GM21390 (cell line): Measurements from ENCODE around the gene EYS.
"Not testable (repeated sequence)": the region's sequence is repeated elsewhere in the genome, so short reads cannot be mapped to it uniquely, and the experiment has no call there.

Source experiments
- ATAC-seq: cut with Tn5 transposase; IDR thresholded peaks from one replicate; pipeline ENCODE4 v1.9.1; 2021; ENCODE audit not compliant: unreplicated experiment

The EYS gene

GRCh38 chr6:64014595-64014994 is 1692.4 kb downstream of the EYS start:
- ATAC-seq, result no peak

- no peak for ATAC-seq
Observed at GRCh38 chr6:64013011-64013410, 1694.0 kb downstream of the EYS start.

DNA sequence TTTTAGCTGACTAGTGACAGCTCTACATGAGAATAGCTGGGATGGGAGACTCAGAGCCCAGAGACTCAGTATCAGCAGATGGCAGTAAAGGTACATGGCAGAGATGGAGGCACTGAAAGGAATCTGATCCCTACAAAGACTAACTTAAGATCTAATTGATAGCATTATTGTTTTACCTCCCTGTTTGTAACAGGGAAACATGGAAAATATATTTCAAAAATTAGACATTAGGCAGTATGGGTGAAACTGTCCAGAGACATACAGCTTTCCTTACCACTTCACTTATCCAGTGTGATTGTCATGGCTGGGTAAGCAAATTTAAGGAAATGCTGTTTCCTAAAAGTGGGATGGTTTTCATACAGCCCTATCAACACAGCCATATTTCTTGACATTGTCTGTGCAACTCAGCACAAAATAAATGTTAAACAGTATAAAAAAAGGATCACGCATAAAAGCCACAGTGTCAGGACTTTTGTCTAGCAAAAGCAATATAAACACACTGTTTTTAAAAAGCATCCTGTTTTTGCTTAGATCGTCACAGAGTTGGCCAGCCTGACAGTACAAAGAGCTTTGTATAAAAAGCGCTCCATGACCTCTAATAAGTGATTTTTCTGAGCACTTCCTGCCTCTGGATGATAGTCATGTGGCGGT is 1694.5 kb downstream of the EYS start:
- ATAC-seq, result no peak

GRCh38 chr6:64010666-64011065 is 1696.4 kb downstream of the EYS start:
- no peak for ATAC-seq

DNA sequence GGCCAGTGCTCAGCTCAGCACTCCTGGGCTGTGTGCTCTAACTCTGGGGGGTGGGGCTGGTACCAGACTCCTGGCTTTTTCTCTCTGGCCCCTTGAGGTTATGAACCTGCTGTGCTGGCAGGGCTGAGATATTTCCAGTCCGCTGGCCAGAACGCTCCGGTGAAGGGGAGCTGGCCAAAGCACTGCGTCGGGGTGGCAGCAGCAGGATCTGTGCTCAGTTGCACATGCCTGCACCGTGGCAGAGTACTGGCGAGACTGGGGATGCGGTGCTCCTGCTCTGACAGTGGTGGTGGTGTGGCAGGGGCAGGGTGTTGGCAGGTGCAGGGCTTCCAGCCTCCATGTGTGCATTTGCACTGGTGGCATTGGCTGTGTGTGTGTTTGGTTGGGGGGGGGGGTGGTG is 1697.0 kb downstream of the EYS start:
- ATAC-seq, result no peak

GRCh38 chr6:64006246-64006645 is 1700.8 kb downstream of the EYS start:
- ATAC-seq, result no peak

GRCh38 chr6:64000818-64001491 is 1706.1 kb downstream of the EYS start:
- ATAC-seq, result no peak

GRCh38 chr6:63999613-64000012 is 1707.4 kb downstream of the EYS start:
- no peak for ATAC-seq

GRCh38 chr6:63998991-63999390 is 1708.0 kb downstream of the EYS start:
- ATAC-seq, result no peak

DNA sequence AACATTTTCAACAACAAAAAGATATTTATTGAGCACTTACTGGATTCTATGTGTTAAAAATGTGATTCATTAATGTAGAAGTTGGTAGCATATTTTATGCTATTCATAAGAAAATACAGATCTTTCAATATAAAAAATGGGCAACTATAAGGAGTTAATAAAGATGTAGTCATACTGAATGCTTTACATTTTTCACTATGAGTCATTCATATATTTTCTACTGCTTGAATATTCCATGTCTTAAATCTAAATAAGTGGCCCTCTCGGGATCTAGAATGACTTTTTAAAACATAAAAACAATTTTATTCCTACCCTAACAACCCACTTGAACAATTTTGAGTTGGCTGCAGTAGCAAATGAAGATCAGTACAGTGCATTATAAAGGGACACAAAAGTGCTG is 1709.3 kb downstream of the EYS start:
- ATAC-seq, result no peak

DNA sequence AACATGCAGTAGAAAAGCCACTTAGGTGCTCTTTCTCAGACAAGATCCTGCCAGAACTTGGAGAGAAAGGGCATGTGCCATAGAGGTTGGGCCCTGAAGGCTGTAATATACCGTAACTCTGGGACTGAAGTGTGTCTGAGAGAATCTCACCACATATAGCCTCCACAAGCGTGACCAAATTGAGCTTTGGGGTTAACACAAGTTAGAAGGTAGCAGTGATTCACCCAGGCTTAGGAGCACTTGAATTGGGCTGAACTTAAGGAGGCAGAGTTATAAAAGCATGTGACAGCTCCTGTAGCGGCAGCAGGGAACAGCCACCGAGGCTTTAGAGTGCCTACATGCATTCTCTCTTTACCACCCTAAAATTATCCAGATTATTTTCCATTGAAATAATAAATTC is 1709.8 kb downstream of the EYS start:
- ATAC-seq, result no peak

GRCh38 chr6:63985223-63985622 is 1721.8 kb downstream of the EYS start:
- no peak for ATAC-seq

GRCh38 chr6:63975699-63976098 is 1731.3 kb downstream of the EYS start:
- no peak for ATAC-seq

GRCh38 chr6:63968650-63969049 is 1738.4 kb downstream of the EYS start:
- no peak for ATAC-seq

GRCh38 chr6:63964366-63964765 is 1742.7 kb downstream of the EYS start:
- ATAC-seq, result no peak

DNA sequence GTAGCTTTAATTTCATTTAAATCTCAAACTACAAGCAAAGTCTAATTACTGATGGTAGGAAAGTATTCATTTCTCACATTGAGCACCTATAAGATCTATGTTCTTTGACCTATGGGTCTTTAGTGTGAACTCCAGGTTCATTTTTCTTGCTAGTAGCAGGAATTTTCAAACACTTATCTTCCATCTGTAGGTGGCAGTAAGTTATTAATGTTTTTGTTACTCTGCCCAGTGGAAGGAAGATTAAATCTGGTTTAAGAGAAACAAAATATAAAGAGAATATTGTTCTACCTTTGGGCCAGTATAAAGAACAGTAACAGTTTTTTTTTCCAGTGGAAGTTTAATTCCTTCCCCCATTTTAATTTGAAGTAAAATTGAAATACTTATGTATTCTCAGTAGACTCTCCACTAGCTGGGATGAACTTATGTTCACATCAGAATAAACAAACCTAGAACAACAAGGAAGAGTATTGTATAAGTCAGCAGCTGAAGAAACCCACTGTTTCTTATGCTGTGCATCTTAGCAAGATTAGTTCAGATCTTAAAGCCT is 1743.2 kb downstream of the EYS start:
- ATAC-seq, result no peak

DNA sequence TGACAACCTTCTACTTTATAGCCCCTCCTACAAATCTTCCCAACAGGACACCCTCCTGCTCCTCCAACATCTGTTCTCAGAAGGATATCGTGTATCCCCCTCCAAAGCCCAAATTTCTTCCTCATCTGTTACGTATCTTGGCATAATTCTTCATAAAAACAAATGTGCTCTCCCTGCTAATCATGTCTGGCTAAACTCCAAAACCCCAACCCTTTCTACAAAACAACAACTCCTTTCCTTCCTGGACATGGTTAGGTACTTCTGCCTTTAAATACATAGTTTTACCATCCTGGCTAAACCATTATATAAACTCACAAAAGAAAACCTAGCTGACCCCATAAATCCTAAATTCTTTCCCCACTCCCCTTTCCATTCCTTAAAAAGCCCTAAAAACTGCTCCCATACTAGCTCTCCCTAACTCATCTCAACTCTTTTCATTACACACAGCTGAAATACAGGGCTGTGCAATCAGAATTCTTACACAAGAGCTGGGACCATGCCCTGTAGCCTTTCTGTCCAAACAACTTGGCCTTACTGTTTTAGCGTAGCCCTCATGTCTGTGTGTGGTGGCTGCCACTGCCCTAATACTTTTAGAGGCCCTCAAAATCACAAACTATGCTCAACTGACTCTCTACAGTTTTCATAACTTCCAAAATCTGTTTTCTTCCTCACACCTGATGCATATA is 1753.5 kb downstream of the EYS start:
- ATAC-seq, result not testable (repeated sequence)

DNA sequence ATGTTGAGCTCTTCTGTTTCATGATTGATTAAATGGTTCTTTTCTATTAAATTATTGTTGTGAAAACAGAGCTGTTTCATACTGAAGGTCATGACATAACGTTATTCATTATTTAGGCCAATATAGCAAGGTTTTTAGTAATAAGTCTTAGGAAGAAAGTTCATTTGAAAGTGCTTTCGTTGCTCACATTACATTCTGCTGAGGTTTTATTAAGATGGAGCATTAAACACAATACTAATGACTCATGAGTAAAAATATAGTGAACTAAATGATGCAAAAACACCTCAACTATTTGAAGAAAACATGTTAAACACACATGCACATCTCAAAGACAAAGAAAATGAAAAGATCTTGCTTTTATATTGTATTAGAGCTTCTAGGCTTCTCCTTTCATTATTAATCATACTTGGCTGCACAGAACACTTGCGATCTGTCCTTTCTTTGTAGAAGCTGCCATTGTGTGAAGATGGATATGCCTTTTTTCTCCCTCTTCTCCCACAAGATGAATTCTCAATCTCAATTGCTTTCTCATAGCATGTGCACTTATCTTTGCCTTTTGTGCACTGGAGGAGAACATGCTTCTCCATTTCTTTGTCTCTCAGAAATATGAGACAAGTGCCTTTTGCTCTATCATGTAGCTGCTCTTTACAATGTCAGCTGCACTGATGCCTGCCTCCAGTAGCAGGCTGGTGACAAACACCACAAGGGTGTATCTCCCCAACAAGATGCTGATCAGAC is 1759.1 kb downstream of the EYS start:
- no peak for ATAC-seq

DNA sequence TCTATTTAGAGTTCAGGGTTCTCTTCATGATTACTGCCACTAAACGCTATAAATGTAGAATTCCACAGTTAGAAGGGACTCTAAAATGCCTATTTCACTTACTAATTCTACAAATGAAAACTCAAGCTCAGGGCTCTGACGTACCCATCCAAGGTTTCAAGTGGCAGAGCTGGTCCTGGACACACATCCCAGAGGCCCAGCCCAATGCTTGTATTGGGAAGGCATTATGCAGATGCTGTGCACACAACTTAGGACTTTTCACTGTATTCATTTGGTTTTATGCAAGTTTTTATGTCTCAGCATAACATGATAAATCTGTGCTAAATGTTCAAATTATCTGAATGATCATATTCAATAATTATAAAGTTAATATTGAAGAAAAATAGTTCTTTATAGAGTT is 1761.0 kb downstream of the EYS start:
- no peak for ATAC-seq

DNA sequence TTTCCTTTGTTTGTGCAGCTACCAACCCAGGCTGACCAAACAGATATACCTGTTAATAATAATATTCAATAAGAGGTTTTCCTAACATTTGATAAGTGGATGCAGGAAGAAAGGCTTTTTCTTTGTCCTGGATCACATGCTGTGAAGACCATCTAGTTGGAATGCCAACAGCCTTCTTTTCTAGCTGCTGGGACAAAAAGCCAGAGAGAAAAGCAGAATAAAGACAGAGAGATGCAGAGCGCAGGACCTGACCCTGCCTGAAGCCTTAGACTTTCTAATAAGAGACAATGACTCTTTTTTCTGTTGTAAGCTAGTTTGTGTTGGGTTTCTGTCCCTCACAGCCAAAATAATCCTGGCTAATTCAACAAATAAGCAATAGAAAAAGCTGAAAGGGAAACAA is 1763.2 kb downstream of the EYS start:
- ATAC-seq, result no peak

GRCh38 chr6:63941747-63942470 is 1765.1 kb downstream of the EYS start:
- ATAC-seq, result no peak
